Loucy (cell line): ENCODE data around the gene KLLN.

ENCODE experiments used
- EZH2phosphoT487 ChIP-seq: fragments of 200-600 bp; IDR thresholded peaks from 2 replicates; pipeline ENCODE4 v1.6.1; 2018; ENCODE audit warnings: antibody characterized with exemption, mild to moderate bottlenecking, moderate library complexity, borderline replicate concordance
- TF ChIP-seq, protein P1 (sequence below): fragments of 200-600 bp; sonication (generic); conservative IDR thresholded peaks from 2 replicates; pipeline ENCODE4 v1.5.1; 2014; ENCODE audit warnings: mild to moderate bottlenecking, antibody characterized with exemption, low read length

DNA sequence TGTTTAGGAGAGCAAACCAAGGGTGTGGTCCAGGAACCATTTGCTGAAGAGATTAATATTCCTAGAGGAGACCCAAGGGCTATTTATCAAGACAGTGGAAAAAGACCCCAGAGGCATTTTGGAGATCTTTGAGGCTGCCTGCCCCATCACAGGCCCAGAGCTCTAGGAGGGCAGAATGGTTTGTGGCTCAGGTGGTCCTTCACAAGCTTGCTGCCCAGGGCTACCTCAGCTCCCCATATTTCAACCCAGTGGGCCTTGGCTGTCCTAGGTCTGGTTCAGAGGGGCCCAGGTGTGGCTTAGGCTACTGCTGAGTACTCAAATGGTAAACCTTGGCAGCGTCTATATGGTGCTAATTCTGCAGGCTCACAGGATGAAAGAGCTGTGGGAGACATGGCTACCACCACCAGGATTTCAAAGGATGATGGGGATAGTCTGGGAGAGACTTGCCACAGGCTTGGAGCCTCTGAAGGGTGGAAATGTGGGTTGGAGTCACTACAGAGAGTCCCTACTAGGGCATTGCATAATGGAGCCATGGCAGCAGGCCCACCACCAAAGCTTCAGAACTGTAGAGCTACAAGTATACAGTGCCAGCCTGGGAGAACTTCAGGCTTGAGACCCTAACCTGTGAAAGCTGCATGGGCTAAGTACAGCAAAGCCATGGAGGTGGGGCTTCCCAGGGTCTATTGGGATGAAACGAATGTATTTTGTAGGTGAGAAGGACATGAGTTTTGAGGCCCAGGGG is 24.4 kb upstream of the KLLN start:
- TF ChIP-seq, protein P1, sequence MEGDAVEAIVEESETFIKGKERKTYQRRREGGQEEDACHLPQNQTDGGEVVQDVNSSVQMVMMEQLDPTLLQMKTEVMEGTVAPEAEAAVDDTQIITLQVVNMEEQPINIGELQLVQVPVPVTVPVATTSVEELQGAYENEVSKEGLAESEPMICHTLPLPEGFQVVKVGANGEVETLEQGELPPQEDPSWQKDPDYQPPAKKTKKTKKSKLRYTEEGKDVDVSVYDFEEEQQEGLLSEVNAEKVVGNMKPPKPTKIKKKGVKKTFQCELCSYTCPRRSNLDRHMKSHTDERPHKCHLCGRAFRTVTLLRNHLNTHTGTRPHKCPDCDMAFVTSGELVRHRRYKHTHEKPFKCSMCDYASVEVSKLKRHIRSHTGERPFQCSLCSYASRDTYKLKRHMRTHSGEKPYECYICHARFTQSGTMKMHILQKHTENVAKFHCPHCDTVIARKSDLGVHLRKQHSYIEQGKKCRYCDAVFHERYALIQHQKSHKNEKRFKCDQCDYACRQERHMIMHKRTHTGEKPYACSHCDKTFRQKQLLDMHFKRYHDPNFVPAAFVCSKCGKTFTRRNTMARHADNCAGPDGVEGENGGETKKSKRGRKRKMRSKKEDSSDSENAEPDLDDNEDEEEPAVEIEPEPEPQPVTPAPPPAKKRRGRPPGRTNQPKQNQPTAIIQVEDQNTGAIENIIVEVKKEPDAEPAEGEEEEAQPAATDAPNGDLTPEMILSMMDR: no peak
- no peak for TF ChIP-seq EZH2phosphoT487
